Panc1 (cell line): Measurements from ENCODE around the gene DNAH3. TPM values are rescaled to one million over a fixed set of nuclear protein-coding genes. Genes with fewer than 3 reads are reported as not detected.
A peak's percentile ranks its signal among the peaks of the same experiment; 100 is the strongest.

Source experiments
- ATAC-seq: fragments of 200-7000 bp; cut with Tn5 transposase; 2 replicates; pipeline ENCODE4 v1.9.1; 2020; ENCODE audit warnings: mild to moderate bottlenecking, moderate library complexity
- BruUV-seq: library from RNA; stranded (reverse); fragments of 400-500 nt; replicated peaks from 2 replicates; lab custom pipeline; 2021; lab: Mats Ljungman, UMichigan
- CTCF ChIA-PET: fragments of 300-600 bp; sonication (Branson Sonifier 250); formaldehyde crosslinking; loops from one replicate; lab custom pipeline; 2022; ENCODE audit warnings: antibody characterized with exemption; lab: Charles Lee
- POLR2A ChIA-PET: fragments of 300-600 bp; sonication (Branson Sonifier 250); formaldehyde crosslinking; loops from one replicate; lab custom pipeline; 2022; ENCODE audit warnings: antibody characterized with exemption; lab: Charles Lee
- DNase-seq: peaks from one replicate; pipeline ENCODE4 v3.0.0-alpha.2; 2010; ENCODE audit warnings: low read depth, low spot score
- H3K27ac ChIP-seq: 2 replicates; pipeline ENCODE4 v1.5.1; 2011; ENCODE audit warnings: mild to moderate bottlenecking, low read length, inconsistent platforms
- H3K27me3 ChIP-seq: fragments of 200-500 bp; sonication (Bioruptor generic); 2 replicates; pipeline ENCODE4 v1.6.0; 2014; ENCODE audit warnings: low read length, inconsistent platforms; ENCODE audit not compliant: control insufficient read depth, insufficient read depth
- H3K36me3 ChIP-seq: fragments of 200-500 bp; sonication (Bioruptor generic); 2 replicates; pipeline ENCODE4 v1.5.1; 2014; ENCODE audit warnings: inconsistent platforms, mild to moderate bottlenecking, low read length, moderate library complexity; ENCODE audit not compliant: control insufficient read depth, insufficient read depth
- H3K4me1 ChIP-seq: 2 replicates; pipeline ENCODE4 v1.5.1; 2011; ENCODE audit warnings: inconsistent platforms, mild to moderate bottlenecking, low read length, moderate library complexity; ENCODE audit not compliant: control insufficient read depth, insufficient read depth
- H3K4me3 ChIP-seq, 2 experiments: 2 replicates each; pipeline ENCODE4 v1.5.1; 2011 to 2012; ENCODE audit warnings: low read depth in 2 of 2, low read length in 2 of 2, mild to moderate bottlenecking in 2 of 2, inconsistent platforms in 1 of 2, moderate library complexity in 1 of 2
- H3K9me3 ChIP-seq: fragments of 200-500 bp; sonication (Bioruptor generic); 2 replicates; pipeline ENCODE4 v1.5.1; 2014; ENCODE audit warnings: low read depth, mild to moderate bottlenecking, inconsistent platforms, low read length, moderate library complexity; ENCODE audit not compliant: control insufficient read depth, insufficient read depth
- POLR2AphosphoS5 ChIP-seq: IDR thresholded peaks from 2 replicates; pipeline ENCODE4 v1.6.1; 2012; ENCODE audit warnings: mild to moderate bottlenecking, low read depth, low read length, moderate library complexity
- SIN3A ChIP-seq: IDR thresholded peaks from 2 replicates; pipeline ENCODE4 v1.6.1; 2012; ENCODE audit warnings: low read depth, mild to moderate bottlenecking, low read length, moderate library complexity, borderline replicate concordance; ENCODE audit not compliant: insufficient read depth
- TCF7L2 ChIP-seq: IDR thresholded peaks from 2 replicates; pipeline ENCODE4 v1.6.1; 2011; ENCODE audit warnings: mild to moderate bottlenecking, low read depth, low read length, inconsistent platforms
- in situ Hi-C: cut with HindIII; loops from 2 replicates; pipeline ENCODE4 v1.10.0; 2016; ENCODE audit warnings: low sequenced_read_pairs, low pct_unique_long_range_greater_than_20kb
- intact Hi-C: fragments of 100-400 bp; cut with micrococcal nuclease; formaldehyde crosslinking; loops from one replicate; pipeline ENCODE4 v1.10.0; 2022; ENCODE audit not compliant: unreplicated experiment
- total RNA-seq: library from RNA; stranded (reverse); gene quantifications from one replicate; pipeline ENCODE4 v1.2.1, GENCODE V29; 2021; ENCODE audit not compliant: unreplicated experiment
- TF ChIP-seq, protein P1 (sequence below), 2 experiments: IDR thresholded peaks; 2 replicates each; pipeline ENCODE4 v1.6.1; 2011 to 2012; ENCODE audit warnings: low read depth in 2 of 2, control low read depth in 1 of 2, low read length in 1 of 2, mild to moderate bottlenecking in 1 of 2, moderate library complexity in 1 of 2; ENCODE audit not compliant: insufficient read depth in 1 of 2
- TF ChIP-seq, protein P2 (sequence below): fragments of 450-650 bp; IDR thresholded peaks from 2 replicates; pipeline ENCODE4 v1.5.1; 2017; ENCODE audit warnings: mild to moderate bottlenecking

The DNAH3 gene
- total RNA-seq, 1 experiment from 2014 or later = 0.62 TPM

DNA sequence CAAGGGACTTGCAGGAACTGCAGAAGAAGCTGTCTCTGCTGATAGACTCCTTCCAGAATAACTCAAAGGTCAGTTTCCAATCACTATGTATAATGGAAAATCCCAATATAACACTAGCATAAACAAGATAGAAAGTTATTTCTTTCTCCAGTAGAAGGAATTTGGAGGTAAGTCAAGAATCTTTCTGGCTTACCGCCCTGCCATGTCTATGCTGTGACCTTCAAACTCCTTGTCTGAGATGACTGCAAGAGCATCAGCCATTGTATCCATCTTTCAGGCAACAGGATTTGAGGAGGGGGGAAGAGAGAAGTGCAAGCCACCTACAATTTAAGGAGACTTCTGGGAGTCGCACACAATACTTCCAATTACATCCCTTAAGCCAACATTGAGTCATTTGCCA is 10.6 kb upstream of the DNAH3 start:
- TSS peak; percentile 63 for BruUV-seq

DNA sequence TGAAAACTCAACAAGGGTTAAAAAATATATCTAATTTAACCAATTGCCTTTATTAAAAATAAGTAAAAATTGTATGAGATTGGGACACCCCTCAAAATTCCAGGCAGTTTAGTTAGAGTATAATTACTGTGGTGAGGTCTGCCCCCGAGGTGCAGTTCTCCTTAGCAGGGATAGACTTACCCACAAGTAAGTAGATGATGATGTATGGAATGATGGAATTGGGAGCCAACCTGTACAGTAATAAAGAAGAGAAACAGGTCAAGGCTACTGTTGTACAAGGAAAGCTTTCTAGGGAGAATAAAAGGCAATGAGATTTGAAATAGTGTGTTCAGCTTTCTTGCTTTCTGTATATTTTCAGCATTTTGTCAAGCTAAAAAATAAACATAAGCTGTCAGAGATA is 9.6 kb upstream of the DNAH3 start:
- H3K27me3 ChIP-seq = no peaks in the 10 kb centered on the region
- in situ Hi-C loops = no loop called here
- ChIA-PET CTCF (no interaction called here), POLR2A (no interaction called here)
- DNase-seq (no peak), ATAC-seq (no peak)
- intact Hi-C loops = no loop called here
- TF ChIP-seq, protein P1, sequence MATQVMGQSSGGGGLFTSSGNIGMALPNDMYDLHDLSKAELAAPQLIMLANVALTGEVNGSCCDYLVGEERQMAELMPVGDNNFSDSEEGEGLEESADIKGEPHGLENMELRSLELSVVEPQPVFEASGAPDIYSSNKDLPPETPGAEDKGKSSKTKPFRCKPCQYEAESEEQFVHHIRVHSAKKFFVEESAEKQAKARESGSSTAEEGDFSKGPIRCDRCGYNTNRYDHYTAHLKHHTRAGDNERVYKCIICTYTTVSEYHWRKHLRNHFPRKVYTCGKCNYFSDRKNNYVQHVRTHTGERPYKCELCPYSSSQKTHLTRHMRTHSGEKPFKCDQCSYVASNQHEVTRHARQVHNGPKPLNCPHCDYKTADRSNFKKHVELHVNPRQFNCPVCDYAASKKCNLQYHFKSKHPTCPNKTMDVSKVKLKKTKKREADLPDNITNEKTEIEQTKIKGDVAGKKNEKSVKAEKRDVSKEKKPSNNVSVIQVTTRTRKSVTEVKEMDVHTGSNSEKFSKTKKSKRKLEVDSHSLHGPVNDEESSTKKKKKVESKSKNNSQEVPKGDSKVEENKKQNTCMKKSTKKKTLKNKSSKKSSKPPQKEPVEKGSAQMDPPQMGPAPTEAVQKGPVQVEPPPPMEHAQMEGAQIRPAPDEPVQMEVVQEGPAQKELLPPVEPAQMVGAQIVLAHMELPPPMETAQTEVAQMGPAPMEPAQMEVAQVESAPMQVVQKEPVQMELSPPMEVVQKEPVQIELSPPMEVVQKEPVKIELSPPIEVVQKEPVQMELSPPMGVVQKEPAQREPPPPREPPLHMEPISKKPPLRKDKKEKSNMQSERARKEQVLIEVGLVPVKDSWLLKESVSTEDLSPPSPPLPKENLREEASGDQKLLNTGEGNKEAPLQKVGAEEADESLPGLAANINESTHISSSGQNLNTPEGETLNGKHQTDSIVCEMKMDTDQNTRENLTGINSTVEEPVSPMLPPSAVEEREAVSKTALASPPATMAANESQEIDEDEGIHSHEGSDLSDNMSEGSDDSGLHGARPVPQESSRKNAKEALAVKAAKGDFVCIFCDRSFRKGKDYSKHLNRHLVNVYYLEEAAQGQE (IDR thresholded peaks at IDR 0.05; ENCODE audit: insufficient read depth in 1 of 2, low read depth in 2 of 2, low read length in 1 of 2) = no peak
- no peak overlapping the region for H3K27ac ChIP-seq
- H3K4me3 ChIP-seq = no peak overlapping the region
- no peaks in the 10 kb centered on the region for H3K9me3 ChIP-seq
- BruUV-seq = no TSS peak
- H3K4me1 ChIP-seq = peaks cover 3% of the 10 kb centered on the region; the same call in 1 of the 2 replicates
- H3K36me3 ChIP-seq = no peaks in the 10 kb centered on the region; the same call in 1 of the 2 replicates

More for the DNA sequence above, 10.6 kb upstream of the DNAH3 start:
- Histone ChIP-seq H3K27me3 (no peaks in the 10 kb centered on the region), H3K9me3 (no peaks in the 10 kb centered on the region), H3K4me1 (peaks cover 3% of the 10 kb centered on the region; the same call in 1 of the 2 replicates), H3K36me3 (no peaks in the 10 kb centered on the region; the same call in 1 of the 2 replicates), H3K27ac (no peak overlapping the region), H3K4me3 (no peak overlapping the region)
- intact Hi-C loops = no loop called here
- ChIA-PET CTCF (no interaction called here), POLR2A (interaction anchor here (0.6 kb wide), 1 partner anchor 97 kb away, joined by 16 read pairs; no protein-coding TSS in a partner anchor)
- DNase-seq (no peak), ATAC-seq (no peak)
- no peak for TF ChIP-seq TCF7L2
- no peak for TF ChIP-seq POLR2AphosphoS5
- TF ChIP-seq, protein P1 (IDR thresholded peaks at IDR 0.05; ENCODE audit: insufficient read depth in 1 of 2, low read depth in 2 of 2, low read length in 1 of 2) = no peak
- TF ChIP-seq, protein P2, sequence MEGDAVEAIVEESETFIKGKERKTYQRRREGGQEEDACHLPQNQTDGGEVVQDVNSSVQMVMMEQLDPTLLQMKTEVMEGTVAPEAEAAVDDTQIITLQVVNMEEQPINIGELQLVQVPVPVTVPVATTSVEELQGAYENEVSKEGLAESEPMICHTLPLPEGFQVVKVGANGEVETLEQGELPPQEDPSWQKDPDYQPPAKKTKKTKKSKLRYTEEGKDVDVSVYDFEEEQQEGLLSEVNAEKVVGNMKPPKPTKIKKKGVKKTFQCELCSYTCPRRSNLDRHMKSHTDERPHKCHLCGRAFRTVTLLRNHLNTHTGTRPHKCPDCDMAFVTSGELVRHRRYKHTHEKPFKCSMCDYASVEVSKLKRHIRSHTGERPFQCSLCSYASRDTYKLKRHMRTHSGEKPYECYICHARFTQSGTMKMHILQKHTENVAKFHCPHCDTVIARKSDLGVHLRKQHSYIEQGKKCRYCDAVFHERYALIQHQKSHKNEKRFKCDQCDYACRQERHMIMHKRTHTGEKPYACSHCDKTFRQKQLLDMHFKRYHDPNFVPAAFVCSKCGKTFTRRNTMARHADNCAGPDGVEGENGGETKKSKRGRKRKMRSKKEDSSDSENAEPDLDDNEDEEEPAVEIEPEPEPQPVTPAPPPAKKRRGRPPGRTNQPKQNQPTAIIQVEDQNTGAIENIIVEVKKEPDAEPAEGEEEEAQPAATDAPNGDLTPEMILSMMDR = no peak
- TF ChIP-seq SIN3A = no peak
- in situ Hi-C loops = no loop called here
